Esophagus (tissue), 2 donors: ENCODE measurements around the gene BCKDHB. TPM values are rescaled to one million over a fixed set of nuclear protein-coding genes. Genes with fewer than 3 reads are reported as not detected.
"Not testable (repeated sequence)": the region's sequence is repeated elsewhere in the genome, so short reads cannot be mapped to it uniquely, and the experiment has no call there.

Experiments
- H3K27ac ChIP-seq, 2 donors: one replicate each; pipeline ENCODE4 v1.5.1; 2013; ENCODE audit warnings: low read depth in 2 of 2, mild to moderate bottlenecking in 2 of 2, inconsistent platforms in 1 of 2, low read length in 1 of 2, moderate library complexity in 1 of 2
- H3K27me3 ChIP-seq, 2 donors: one replicate each; pipeline ENCODE4 v1.6.1; 2013; ENCODE audit warnings: low read length in 2 of 2, control low read depth in 1 of 2, mild to moderate bottlenecking in 1 of 2; ENCODE audit not compliant: insufficient read depth in 2 of 2, control insufficient read depth in 1 of 2
- H3K36me3 ChIP-seq, 2 donors: one replicate each; pipeline ENCODE4 v1.6.1; 2013; ENCODE audit warnings: low read length in 1 of 2; ENCODE audit not compliant: control insufficient read depth in 2 of 2, insufficient read depth in 2 of 2
- H3K4me1 ChIP-seq, 2 donors: one replicate each; pipeline ENCODE4 v1.6.1; 2013; ENCODE audit warnings: low read length in 1 of 2; ENCODE audit not compliant: control insufficient read depth in 2 of 2, insufficient read depth in 2 of 2
- H3K4me3 ChIP-seq, 2 donors: one replicate each; pipeline ENCODE4 v1.5.1; 2013; ENCODE audit warnings: low read length in 2 of 2, mild to moderate bottlenecking in 2 of 2, low read depth in 1 of 2, moderate library complexity in 1 of 2
- H3K9me3 ChIP-seq, 2 donors: one replicate each; pipeline ENCODE4 v1.6.1; 2013; ENCODE audit warnings: mild to moderate bottlenecking in 2 of 2, low read depth in 1 of 2, low read length in 1 of 2, moderate library complexity in 1 of 2; ENCODE audit not compliant: control insufficient read depth in 2 of 2, insufficient read depth in 1 of 2
- WGBS, 2 donors: extraction: QIAGEN DNeasy Blood & Tissue Kit; methylation state at CpG; one replicate each; pipeline ENCODE4 v1.1.7; 2013; 5-methylcytosine and 5-hydroxymethylcytosine counted together
- polyA plus RNA-seq, 2 donors: library from polyadenylated mRNA; stranded (reverse); fragments of 200-250 nt; gene quantifications; one replicate each; pipeline ENCODE4 v1.2.3, GENCODE V29; 2013
- donor health status: healthy with polysubstance abuse.
- donor health status: Bipolar disorder and iron deficiency.

BCKDHB gene
- 1 to 10 TPM; 3.4 to 6.9 TPM for polyA plus RNA-seq

DNA sequence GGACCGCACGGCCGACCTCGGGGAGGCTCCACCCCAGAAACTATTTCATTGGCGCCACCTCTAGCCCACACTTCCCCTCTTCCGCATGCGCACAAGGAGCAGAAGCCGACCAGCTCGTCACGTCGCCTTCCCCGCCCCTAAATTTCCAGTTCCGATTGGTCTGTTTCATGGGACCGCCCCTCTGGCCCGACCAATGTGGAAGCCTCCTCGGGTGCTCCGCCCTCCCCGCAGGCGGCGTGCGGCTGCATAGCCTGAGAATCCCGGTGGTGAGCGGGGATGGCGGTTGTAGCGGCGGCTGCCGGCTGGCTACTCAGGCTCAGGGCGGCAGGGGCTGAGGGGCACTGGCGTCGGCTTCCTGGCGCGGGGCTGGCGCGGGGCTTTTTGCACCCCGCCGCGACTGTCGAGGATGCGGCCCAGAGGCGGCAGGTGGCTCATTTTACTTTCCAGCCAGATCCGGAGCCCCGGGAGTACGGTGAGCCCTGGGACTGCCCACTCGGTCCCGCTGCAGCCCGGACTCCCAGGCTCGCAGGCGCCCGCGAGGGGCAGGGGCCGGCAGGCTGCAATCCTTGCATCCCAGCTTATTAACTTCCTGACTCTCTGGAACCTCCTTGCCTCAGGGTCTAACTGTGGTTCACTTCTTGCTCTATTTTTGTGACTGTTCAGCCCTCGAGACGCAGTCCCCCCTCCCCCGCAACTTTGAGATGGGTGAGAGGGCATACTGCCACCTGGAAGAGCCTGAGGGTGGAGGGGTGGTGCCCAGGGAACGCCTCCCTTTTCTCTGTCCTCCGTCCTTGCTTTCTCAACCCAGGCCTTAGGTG, at the start of gene BCKDHB:
TSS of gene BCKDHB (plus strand) at position 254 of the 818 bp plus-strand sequence. CDS start at position 277, 23 bp downstream.
- Histone ChIP-seq H3K4me3 (peak within 1 kb of the TSS; percentile 50 to 89), H3K36me3 (no peaks in the 10 kb centered on the region), H3K4me1 (no peaks in the 10 kb centered on the region), H3K27ac (peak within 1 kb of the TSS; percentile 75 to 95), H3K27me3 (no peaks in the 10 kb centered on the region), H3K9me3 (no peaks in the 10 kb centered on the region)
- WGBS, 2 donors, result 0 to 1% methylated on average over 56 of the region's 56 CpGs

DNA sequence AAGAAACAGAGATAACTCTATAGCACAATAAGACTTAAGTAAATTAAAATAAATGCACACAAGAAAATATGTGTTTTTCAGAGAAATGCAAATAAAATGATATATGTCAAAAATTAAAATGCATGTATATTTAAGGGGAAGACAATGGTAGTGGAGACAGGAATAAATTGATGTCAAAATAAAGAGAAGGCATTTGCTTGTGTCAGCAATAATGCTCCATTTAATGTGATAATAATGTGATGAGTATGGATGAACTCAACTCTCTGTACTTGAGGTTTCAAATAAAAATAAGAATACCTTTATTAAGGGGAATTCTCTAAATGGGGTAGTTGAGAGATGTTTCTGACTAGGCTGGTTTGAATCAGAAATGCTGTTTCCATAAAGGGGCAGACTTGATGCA, 45.7 kb upstream of the BCKDHB start:
- Histone ChIP-seq H3K36me3 (no peaks in the 10 kb centered on the region), H3K4me3 (no peak overlapping the region), H3K27me3 (no peaks in the 10 kb centered on the region), H3K9me3 (no peaks in the 10 kb centered on the region), H3K4me1 (no peaks in the 10 kb centered on the region), H3K27ac (no peak overlapping the region)

DNA sequence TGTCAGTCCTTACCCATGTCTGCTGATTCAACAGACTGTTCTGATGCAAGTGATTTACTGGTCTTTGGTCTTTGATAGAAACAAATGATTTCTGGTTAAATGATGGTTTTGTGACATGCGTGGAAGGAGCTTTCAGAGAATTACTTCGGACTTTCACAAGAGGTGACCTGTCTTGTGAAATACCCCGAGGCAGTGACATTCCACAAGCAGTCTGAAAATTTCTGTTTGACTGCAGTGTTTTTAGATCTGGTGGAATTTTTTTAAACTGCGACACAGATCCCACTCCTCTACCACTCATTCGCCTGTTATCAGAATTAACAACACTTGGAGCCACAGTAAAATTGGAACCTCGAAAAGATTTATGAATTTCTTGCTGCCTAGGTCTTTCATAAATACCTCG, 38.3 kb upstream of the BCKDHB start:
- H3K27me3 ChIP-seq, H3K36me3 ChIP-seq, H3K9me3 ChIP-seq, H3K27ac ChIP-seq, H3K4me3 ChIP-seq, H3K4me1 ChIP-seq: not testable (repeated sequence)
- WGBS, 2 donors, result 82 to 85% methylated on average over 7 of the region's 7 CpGs

DNA sequence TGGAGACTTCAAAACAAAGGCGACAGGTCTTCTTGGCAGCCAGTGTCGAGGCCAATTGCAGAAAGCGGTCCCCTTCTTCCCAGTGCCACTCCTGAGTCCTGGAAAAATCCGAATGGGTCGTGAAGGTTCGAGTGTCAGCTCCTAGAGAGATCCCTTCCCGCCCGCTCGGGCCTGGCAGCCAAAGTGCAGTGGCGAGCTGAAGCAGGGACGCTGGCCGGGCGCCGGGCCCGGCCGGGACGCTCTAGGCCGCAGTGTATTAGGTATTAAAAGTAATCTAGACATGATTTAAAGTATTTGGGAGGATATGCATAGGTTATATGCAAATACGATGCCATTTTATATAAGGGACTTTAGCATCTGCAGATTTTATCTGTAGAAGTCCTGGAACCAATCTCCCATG, 36.0 kb upstream of the BCKDHB start:
- not testable (repeated sequence) for H3K36me3 ChIP-seq, H3K9me3 ChIP-seq, H3K27ac ChIP-seq, H3K4me1 ChIP-seq, H3K4me3 ChIP-seq, H3K27me3 ChIP-seq
- 89 to 93% methylated on average over 19 of the region's 19 CpGs for WGBS, 2 donors

DNA sequence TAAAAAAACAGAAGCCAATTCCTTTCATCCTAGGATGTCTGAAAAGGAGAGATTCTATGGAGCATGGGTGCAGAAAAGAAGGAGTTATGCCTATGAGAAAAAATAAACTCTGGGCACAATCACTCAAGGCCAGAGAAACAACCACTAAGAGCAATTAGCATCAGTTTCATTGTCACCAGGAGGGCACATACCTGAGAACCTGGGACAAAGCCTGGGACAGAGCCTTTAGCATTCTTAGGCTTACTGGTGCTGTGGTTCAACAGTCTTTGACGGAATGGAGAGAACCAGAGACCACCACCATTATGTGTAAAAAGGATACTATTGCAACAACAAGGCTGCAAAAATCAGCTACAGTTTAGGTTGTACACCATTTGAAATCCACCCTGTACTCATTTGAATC, 29.4 kb upstream of the BCKDHB start:
- H3K9me3 ChIP-seq, result peaks cover 5% of the 10 kb centered on the region in 2 donors
- WGBS, 2 donors, result 80 to 83% methylated on average over 1 of the region's 1 CpG
- H3K27me3 ChIP-seq, result no peaks in the 10 kb centered on the region
- no peak overlapping the region for H3K4me3 ChIP-seq
- H3K4me1 ChIP-seq, result no peaks in the 10 kb centered on the region
- H3K36me3 ChIP-seq, result no peaks in the 10 kb centered on the region
- H3K27ac ChIP-seq, result no peak overlapping the region

DNA sequence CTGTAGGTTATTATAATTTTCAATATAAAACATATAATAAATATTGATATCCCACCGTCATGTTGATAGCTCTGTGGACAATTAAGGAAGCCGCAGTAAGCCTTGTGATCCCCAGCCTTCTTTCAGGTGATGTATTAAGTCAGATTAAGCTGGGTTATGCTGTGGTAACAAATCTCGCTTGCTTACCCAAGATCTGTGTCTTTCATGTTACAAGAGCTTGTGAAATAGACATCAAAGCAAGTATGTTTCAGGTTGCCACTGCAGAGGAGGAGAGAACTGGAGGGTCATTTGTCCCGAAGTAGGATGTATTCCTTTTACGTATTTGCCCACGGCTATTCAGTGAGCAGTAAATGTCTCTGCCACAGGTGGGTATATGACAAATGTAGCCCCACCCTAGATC, 17.8 kb upstream of the BCKDHB start:
- Histone ChIP-seq H3K9me3 (no peaks in the 10 kb centered on the region), H3K27ac (no peak overlapping the region), H3K36me3 (no peaks in the 10 kb centered on the region), H3K4me1 (no peaks in the 10 kb centered on the region), H3K4me3 (no peak overlapping the region), H3K27me3 (no peaks in the 10 kb centered on the region)
- 87 to 88% methylated on average over 6 of the region's 6 CpGs for WGBS, 2 donors

DNA sequence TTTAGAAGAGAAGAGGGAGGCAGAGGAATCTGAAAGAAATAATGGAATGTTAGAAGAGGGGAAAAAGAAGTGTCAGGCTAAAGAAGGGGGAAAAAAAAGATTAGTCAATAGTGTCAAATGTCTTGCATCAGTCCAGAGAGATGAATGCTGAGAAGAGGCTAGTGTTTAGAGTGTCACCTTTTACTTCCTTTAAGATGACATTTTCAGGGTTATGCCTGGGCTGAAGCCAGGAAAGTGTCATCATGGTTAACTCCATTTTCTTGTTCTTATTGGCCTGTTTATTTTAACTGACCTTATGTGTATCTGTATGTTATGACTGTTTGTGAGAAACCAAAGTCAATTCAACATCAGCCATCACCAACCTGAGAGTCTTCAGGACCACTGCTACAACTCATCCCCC, 15.0 kb upstream of the BCKDHB start:
- no peak overlapping the region for H3K4me3 ChIP-seq
- no peaks in the 10 kb centered on the region for H3K9me3 ChIP-seq
- no peak overlapping the region for H3K27ac ChIP-seq
- H3K27me3 ChIP-seq, result no peaks in the 10 kb centered on the region
- H3K4me1 ChIP-seq, result no peaks in the 10 kb centered on the region
- H3K36me3 ChIP-seq, result no peaks in the 10 kb centered on the region

DNA sequence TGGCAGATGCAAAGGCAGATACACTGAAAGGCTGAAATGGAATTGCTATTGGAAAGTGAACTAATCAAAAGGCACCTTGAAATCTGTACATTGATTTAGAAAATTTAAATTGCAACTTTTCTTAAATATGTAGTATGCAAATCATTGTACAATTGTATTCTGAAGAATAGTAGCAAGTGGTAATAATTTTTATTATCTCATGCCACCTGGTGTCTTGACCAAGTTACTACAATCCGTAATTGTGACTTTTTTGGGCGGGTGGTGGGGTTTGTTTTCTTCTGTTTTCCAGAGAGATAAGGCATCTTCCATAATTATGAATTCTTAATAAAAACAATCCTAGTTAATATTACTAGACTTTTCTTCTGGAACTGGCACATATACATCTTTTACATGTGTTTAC, 12.5 kb upstream of the BCKDHB start:
- Histone ChIP-seq H3K9me3 (no peaks in the 10 kb centered on the region), H3K27me3 (peaks cover 0 to 2% of the 10 kb centered on the region in 2 donors), H3K36me3 (no peaks in the 10 kb centered on the region), H3K4me1 (no peaks in the 10 kb centered on the region), H3K4me3 (no peak overlapping the region), H3K27ac (no peak overlapping the region)
- 2 to 8% methylated on average over 2 of the region's 2 CpGs for WGBS, 2 donors

DNA sequence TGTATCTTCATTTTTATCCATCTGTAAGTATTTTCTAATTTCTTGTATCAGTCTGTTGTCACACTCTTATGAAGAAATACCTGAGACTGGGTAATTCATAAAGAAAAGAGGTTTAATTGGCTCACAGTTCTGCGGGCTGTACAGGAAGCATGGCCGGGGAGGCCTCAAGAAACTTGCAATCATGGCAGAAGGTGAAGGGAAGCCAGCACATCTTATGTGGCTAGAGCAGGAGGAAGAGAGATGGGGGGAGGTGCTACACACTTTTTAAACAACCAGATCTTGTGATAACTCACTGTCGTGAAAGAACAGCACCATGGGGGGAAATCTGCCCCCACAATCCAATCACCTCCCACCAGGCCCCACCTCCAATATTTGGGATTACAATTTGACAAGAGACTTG, 10.9 kb upstream of the BCKDHB start:
- Histone ChIP-seq H3K4me3 (no peak overlapping the region), H3K4me1 (no peaks in the 10 kb centered on the region), H3K27ac (no peak overlapping the region), H3K9me3 (no peaks in the 10 kb centered on the region), H3K36me3 (no peaks in the 10 kb centered on the region), H3K27me3 (peaks cover 0 to 2% of the 10 kb centered on the region in 2 donors)
- 57 to 64% methylated on average over 3 of the region's 3 CpGs for WGBS, 2 donors

DNA sequence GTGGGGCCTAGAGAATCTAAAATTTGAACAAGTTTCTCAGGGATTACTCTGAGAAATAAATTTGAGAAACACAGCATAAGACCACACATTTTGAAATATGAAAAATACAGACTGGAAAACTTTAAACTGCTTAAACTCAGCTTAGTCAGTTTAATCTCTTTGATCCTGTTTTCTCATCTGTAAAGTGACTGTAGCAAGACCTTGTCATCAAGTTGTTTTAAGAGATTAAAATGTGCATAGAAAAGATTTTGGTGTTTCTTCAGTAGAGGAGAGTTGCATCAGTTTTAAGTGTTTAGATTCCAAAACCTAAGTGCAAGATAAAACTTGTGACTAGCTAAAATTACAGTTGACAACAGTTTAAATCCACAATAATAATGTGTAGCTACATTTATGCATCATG, 8.1 kb upstream of the BCKDHB start:
- no peaks in the 10 kb centered on the region for H3K36me3 ChIP-seq
- peaks cover 0 to 2% of the 10 kb centered on the region in 2 donors for H3K27me3 ChIP-seq
- H3K9me3 ChIP-seq, result no peaks in the 10 kb centered on the region

More for the DNA sequence above, 8.1 kb upstream of the BCKDHB start:
- Histone ChIP-seq H3K4me1 (no peaks in the 10 kb centered on the region), H3K4me3 (no peak overlapping the region), H3K27ac (no peak overlapping the region)
